Measurements from ENCODE around the gene FHIP2A.

FHIP2A gene

GRCh38 chr10:114819322-114819721 is 2.3 kb upstream of the FHIP2A start:
- no peak for TF ChIP-seq CTCF (IDR thresholded peaks at IDR 0.05; ENCODE audit: low read depth, low read length)
- no peak overlapping the region for H3K4me3 ChIP-seq (ENCODE audit: low read depth, low read length)

GRCh38 chr10:114821915-114822443 is 399 bp downstream of the FHIP2A start:
- TF ChIP-seq CTCF (IDR thresholded peaks at IDR 0.05; ENCODE audit: low read depth, low read length): no peak
- H3K4me3 ChIP-seq (ENCODE audit: low read depth, low read length): peak overlapping the region; percentile 87

- no peak for TF ChIP-seq CTCF (IDR thresholded peaks at IDR 0.05; ENCODE audit: low read depth, low read length)
- H3K4me3 ChIP-seq (ENCODE audit: low read depth, low read length): peak overlapping the region; percentile 87
Measured at GRCh38 chr10:114822444-114823076, 980 bp downstream of the FHIP2A start.

- peak overlapping the region; percentile 87 for H3K4me3 ChIP-seq (ENCODE audit: low read depth, low read length)
Measured at GRCh38 chr10:114823077-114823463, 1.5 kb downstream of the FHIP2A start.

GRCh38 chr10:114824391-114824790 is 2.8 kb downstream of the FHIP2A start:
- no peak for TF ChIP-seq CTCF (IDR thresholded peaks at IDR 0.05; ENCODE audit: low read depth, low read length)
- H3K4me3 ChIP-seq (ENCODE audit: low read depth, low read length): peak overlapping the region; percentile 87

More at GRCh38 chr10:114823077-114823463, 1.5 kb downstream of the FHIP2A start:
- no peak for TF ChIP-seq CTCF (IDR thresholded peaks at IDR 0.05; ENCODE audit: low read depth, low read length)

- no peak for TF ChIP-seq CTCF (IDR thresholded peaks at IDR 0.05; ENCODE audit: low read depth, low read length)
- H3K4me3 ChIP-seq (ENCODE audit: low read depth, low read length): 0 out of 2 replicates have a peak overlapping the region, but pooled peaks have one; percentile 4
Measured at GRCh38 chr10:114825513-114826253, 4.1 kb downstream of the FHIP2A start.
